Activated CD4-positive, alpha-beta T cell treated with anti-CD3 and anti-CD28 coated beads for 1 hour (primary cell): ENCODE measurements around the gene KCNJ6.

ENCODE experiments used
- DNase-seq: peaks from one replicate; pipeline ENCODE4 v3.0.0-alpha.2; 2020

Gene KCNJ6

DNA sequence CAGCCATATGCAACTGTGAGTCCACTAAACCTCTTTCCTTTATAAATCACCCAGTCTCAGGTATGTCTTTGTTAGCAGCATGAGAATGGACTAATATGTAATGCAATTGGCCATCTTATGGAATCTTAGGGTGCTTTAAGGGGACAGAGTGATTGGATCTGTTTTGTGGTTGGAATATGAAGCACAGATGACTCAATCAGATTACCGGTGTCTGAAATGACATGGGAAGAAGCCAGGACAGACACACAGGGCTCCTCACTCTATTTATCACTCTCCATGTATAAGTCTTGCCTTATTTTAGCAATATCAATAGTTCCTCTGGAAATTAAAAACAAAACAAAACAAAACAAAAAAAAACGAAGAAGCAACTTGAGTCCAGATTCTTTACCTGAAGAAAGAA is 12.9 kb downstream of the KCNJ6 start:
- no peak for DNase-seq

DNA sequence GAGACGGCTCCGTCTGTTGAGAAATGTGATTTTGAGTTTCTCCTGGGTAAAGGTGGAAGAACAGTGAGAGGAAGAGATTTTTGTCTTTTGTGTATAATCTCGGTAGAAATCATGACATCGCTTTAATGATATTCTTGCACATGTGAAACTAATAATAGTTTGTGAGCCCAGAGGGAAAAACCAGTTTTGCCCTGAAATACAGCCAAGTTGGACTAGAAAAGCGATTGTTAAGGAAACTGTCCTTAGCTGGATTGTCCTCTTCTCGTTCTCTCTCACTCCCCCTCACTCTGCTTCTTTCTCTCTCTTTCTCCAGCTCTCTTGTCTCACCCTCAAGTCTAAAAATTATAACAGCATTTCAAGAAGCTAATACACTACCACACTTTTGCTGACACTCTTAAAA is 17.1 kb downstream of the KCNJ6 start:
- DNase-seq = no peak

DNA sequence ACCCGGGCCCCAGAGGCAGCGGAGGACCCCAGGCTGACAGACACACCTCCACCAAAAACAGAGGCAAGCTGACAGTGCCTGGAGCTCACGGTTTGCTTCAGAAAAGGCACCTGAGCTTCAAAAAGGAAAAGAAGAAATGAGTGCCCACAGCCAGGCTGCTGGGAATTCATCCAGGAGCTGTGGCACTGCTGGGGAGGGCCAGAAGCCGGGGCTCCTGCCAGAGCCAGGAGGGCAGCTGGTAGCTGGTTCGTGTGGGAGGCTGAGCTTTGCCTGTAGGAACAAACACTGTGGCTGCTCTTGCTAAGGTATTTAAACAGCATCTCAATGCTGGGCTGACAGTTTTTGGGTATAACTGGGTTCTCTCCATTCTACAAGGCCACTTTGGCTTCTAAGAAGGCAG is 19.5 kb downstream of the KCNJ6 start:
- DNase-seq = no peak

DNA sequence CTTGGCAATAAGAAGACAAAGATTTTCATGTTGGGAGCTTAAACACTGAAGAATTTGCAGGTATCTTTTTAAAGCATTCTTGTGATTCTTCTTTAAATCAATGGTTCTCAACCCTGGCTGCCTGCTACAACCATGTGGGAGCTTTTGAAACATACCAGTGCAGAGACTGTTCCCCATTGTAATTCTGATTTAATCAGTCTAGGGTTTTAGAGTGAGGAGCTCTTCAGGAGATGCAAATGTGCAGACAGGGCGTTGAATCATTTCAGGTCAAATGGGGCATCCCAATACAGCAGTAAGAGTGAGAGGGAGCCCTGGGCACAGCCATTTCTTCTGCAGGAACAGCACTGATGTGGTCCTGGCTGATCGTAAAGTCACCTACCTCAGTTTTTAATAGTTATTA is 24.3 kb downstream of the KCNJ6 start:
- DNase-seq = no peak

DNA sequence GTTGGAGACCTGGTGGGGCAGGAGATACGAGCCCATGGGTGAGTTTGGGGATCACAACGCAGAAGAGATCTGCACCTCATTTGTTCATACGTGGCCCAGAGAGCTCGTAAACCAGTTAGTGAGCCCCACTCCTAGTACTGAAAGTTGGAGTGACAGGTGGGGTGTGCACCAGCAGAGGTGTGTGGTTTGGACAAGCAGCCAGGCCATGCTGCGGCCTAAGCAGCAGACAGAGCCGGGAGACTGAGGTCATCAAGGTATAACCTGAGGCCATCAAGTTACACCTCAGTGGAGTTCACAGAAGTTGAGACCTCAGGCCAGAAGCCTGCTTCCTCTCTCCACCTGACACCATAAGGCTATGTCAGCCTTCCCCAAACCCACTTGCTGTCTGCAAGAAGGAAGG is 27.6 kb downstream of the KCNJ6 start:
- no peak for DNase-seq

DNA sequence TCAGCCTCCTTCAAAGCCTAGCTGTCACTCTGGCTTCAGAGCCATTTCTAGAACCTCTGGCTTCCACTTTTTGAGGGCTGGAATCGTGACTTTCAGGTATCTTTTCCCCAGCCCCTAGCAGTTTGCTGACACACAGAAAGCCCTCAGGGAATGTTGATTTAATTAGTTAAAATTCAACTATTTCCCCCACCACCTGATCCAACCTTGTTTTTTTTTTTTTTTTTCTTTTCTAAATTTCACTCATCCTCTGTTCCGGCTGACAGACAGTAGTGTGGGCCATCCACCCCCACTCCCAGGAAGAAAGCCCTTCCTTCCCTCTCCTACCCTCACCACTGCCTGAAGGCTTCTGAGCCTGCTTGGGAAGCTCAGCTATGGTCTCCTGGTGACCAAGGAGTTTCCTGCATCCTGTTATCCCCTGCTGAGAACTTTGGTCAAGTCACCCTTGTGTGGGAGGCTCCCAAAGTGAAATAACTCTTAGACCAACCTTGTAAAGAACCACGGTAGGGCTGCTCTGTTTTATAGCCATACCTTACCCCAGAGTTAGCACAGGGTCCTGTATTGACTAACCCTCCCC is 29.4 kb downstream of the KCNJ6 start:
- no peak for DNase-seq

GRCh38 chr21:37886120-37886519 is 30.1 kb downstream of the KCNJ6 start:
- DNase-seq = no peak

- DNase-seq = no peak
Observed at GRCh38 chr21:37878946-37879660, 37.2 kb downstream of the KCNJ6 start.

DNA sequence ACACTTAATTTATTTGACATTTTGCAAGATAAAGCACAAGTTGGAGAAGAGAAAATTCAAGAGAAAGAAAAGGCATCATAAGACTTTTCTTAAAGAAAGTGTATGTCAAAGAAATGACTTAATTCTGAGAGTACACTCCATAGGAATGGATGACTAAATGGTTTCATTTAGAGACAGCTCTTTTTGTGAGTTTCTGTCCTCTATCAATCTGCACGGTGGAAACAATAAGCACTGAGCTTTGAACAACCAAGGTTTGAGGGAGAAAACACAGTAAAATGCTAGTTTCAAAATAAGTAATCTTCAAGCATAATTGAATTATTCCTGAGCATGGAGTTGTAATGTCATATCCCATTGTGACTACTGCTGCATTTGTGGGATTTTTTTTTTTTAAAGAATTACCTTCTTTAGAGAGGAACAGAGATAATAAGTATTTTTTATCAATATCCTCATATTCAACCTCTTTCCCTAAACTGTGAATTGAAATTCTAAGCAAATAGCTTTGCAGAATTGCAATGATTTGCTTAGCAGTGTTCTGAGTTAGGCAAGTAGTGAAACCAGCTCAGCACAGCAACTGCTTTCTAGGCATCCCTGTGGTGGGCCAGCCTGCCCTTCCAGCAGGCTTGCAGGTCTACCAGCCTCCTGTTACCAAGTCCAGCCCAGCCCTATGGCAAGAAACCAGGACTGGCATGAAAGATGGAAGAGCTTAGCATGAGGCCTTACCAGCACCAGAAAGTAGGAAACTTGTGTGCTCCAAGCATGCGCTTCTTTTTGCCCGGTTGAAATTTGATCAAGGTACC is 38.2 kb downstream of the KCNJ6 start:
- no peak for DNase-seq

GRCh38 chr21:37877171-37877570 is 39.1 kb downstream of the KCNJ6 start:
- no peak for DNase-seq

DNA sequence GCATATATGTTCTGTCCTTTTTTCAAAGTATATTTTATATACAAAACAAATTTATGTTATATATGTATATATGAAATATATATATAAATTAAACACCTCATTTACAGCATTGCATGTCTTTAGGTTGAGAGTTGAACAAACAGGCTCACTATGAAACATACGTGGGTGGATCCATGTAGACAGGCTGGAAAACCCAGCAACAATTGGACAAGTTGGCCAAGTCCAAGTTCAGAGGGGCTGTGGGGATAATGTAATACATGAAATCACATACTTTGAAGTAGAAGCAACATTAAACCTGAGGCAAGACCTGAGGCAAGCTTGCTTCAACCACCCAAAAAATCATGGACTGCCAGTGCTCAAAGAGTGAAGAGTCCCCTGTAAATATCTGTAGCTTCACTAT is 39.7 kb downstream of the KCNJ6 start:
- DNase-seq = no peak

DNA sequence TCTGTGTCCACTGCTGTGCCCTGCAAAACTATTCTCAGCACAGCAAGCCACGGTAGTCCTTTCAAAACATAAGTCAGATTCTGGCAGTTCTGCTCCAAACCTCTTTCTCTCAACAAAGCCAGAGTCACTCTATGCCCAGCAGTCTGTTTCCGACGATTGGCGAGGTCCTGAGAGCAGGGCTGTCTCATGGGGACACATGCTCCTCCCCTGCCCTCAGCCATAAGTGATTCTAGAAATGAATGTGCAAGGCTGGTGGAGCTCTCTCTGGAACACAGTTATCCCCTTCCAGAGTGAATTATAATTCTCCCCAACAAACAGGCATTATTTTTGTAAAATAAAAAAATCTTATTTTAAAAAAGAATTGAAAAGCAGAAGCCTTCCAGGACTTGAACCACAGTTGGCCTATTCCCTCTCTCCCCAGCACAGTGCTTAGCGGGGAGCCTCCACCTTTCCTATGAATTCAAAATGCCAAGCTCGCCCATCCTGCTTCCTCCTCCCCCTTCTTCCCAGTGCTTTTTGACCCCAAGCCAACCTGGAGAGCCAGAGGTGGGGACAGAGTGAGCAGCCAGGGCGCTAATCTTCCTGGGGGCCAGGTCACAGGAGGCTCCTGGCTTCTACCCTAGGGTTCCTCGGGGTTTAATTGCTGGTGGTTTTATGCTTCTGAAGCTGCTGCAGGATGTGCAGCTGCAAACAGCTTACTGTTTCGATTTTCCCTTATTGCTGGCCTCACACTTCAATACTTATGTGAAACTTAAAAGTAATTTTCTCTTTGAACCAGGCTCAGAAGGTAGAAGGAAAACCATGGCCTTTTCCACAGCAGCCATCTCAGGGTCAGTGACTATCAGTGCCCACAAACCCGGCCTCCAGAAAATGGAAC is 41.1 kb downstream of the KCNJ6 start:
- no peak for DNase-seq

- DNase-seq = no peak
Observed at GRCh38 chr21:37874481-37874880, 41.8 kb downstream of the KCNJ6 start.

GRCh38 chr21:37873655-37874054 is 42.6 kb downstream of the KCNJ6 start:
- DNase-seq = no peak

GRCh38 chr21:37871121-37871862 is 45.0 kb downstream of the KCNJ6 start:
- DNase-seq = no peak

DNA sequence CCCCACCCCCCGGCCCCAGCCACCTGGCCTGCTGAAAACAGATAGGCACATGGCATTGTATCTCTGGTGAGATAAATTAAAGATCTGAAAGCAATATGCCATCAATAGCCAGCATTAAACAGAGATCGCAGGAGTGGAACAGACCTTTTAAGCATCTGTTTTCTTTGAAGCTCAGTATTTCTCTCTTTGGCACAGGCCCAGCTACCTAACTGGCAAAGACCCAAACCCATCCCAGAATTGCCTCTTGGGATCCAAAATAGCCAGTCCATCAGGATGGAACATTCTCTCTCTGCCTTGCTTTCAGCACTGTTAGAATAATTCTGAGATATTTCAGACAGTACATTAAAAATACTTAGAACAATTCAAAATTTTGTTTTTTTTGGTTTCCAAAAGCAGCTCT is 46.0 kb downstream of the KCNJ6 start:
- DNase-seq = no peak

DNA sequence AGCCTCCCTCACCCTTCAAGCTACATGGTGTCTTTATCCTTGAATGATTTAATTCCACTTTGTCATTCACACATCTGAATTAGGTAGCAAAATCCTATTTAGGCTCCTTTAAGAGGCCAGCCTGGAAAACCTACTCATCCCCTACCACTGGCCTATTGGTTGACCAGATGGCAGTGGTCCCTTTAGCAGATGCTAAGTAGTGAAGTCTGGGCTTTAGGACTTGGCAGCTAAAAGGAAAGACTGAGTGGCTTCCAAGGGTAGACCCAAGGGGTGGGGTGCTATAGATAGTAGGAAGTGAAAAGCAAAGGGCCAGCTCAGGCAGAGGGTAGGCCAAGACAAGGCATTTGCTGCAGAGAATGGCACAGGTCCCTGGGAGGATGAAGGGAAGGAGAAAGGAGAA is 46.6 kb downstream of the KCNJ6 start:
- DNase-seq = no peak

- DNase-seq = no peak
Observed at GRCh38 chr21:37868446-37869295, 47.6 kb downstream of the KCNJ6 start.

- no peak for DNase-seq
Observed at GRCh38 chr21:37866027-37866426, 50.2 kb downstream of the KCNJ6 start.

- no peak for DNase-seq
Observed at GRCh38 chr21:37865156-37865555, 51.1 kb downstream of the KCNJ6 start.

DNA sequence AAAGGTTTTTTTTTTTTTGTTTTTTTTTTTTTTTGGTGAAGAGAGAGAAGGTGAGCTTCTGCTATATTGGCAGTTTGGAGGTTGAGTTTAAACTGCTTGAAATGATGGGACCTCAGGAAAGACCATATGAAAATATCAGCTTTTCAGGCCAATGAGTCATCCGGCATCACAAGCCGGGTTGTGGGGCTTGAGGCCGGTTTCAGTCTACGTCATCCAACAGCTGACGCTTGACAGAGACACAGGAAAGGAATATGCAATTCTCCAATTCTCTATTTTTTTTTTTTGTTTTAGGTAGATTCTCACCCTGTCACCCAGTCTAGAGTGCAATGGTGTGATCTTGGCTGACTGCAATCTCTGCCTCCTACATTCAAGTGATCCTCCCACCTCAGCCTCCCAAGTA is 52.4 kb downstream of the KCNJ6 start:
- no peak for DNase-seq

GRCh38 chr21:37862536-37862935 is 53.7 kb downstream of the KCNJ6 start:
- no peak for DNase-seq
